ENCODE data around the gene GAS7.

The GAS7 gene

GRCh38 chr17:10198509-10199249, at the start of gene GAS7:
Gene GAS7 (minus strand): TSS chr17:10198606.
- no peak for DNase-seq

GRCh38 chr17:10247810-10248209, 49.4 kb upstream of the GAS7 start:
- DNase-seq: no peak

- DNase-seq: no peak
Measured at GRCh38 chr17:10243883-10244844, 45.8 kb upstream of the GAS7 start.

GRCh38 chr17:10241781-10242180, 43.4 kb upstream of the GAS7 start:
- no peak for DNase-seq

GRCh38 chr17:10238661-10239060, 40.3 kb upstream of the GAS7 start:
- DNase-seq: no peak

- no peak for DNase-seq
Measured at GRCh38 chr17:10234033-10234432, 35.6 kb upstream of the GAS7 start.

- DNase-seq: no peak
Measured at GRCh38 chr17:10233161-10233560, 34.8 kb upstream of the GAS7 start.

GRCh38 chr17:10229181-10229580, 30.8 kb upstream of the GAS7 start:
- DNase-seq: no peak

- no peak for DNase-seq
Measured at GRCh38 chr17:10226930-10227695, 28.7 kb upstream of the GAS7 start.

- DNase-seq: no peak
Measured at GRCh38 chr17:10224582-10225195, 26.3 kb upstream of the GAS7 start.

GRCh38 chr17:10219193-10219592, 20.8 kb upstream of the GAS7 start:
- DNase-seq: no peak

GRCh38 chr17:10217916-10218315, 19.5 kb upstream of the GAS7 start:
- no peak for DNase-seq

- no peak for DNase-seq
Measured at GRCh38 chr17:10216213-10216938, 18.0 kb upstream of the GAS7 start.

- no peak for DNase-seq
Measured at GRCh38 chr17:10215286-10215685, 16.9 kb upstream of the GAS7 start.

- no peak for DNase-seq
Measured at GRCh38 chr17:10211666-10212065, 13.3 kb upstream of the GAS7 start.

- no peak for DNase-seq
Measured at GRCh38 chr17:10210151-10210574, 11.8 kb upstream of the GAS7 start.

- no peak for DNase-seq
Measured at GRCh38 chr17:10208604-10209193, 10.3 kb upstream of the GAS7 start.

- DNase-seq: no peak
Measured at GRCh38 chr17:10207153-10207552, 8.7 kb upstream of the GAS7 start.

GRCh38 chr17:10205549-10206185, 7.3 kb upstream of the GAS7 start:
- no peak for DNase-seq

- DNase-seq: no peak
Measured at GRCh38 chr17:10201680-10202079, 3.3 kb upstream of the GAS7 start.

GRCh38 chr17:10200645-10201044, 2.2 kb upstream of the GAS7 start:
- DNase-seq: no peak
